GM12874 (cell line): Measurements from ENCODE around the gene NCOA5.

Source experiments
- TF ChIP-seq, protein P1 (sequence below): IDR thresholded peaks from 2 replicates; pipeline ENCODE4 v1.5.1; 2011; ENCODE audit warnings: low read depth, mild to moderate bottlenecking, control low read depth, low read length, moderate library complexity; ENCODE audit not compliant: insufficient read depth

Gene NCOA5

DNA sequence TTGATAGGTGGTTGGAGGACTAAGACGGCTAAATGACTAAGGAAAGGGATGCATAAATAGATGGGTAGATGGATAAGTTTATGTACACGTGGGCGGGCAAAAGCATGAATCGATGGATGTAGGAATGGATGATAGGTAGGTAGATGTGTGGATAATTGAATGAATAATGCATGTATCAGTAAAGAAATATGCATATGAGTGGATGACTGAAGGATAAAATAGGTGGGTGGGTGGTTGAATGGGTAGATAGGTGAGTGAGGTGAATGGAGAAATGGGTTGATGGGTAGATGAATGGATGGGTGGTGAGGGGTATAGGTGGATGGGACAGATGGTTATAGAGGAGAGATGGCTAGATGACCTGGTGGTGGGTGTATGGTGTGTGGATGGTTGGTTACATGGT is 40.6 kb downstream of the NCOA5 start:
- TF ChIP-seq, protein P1, sequence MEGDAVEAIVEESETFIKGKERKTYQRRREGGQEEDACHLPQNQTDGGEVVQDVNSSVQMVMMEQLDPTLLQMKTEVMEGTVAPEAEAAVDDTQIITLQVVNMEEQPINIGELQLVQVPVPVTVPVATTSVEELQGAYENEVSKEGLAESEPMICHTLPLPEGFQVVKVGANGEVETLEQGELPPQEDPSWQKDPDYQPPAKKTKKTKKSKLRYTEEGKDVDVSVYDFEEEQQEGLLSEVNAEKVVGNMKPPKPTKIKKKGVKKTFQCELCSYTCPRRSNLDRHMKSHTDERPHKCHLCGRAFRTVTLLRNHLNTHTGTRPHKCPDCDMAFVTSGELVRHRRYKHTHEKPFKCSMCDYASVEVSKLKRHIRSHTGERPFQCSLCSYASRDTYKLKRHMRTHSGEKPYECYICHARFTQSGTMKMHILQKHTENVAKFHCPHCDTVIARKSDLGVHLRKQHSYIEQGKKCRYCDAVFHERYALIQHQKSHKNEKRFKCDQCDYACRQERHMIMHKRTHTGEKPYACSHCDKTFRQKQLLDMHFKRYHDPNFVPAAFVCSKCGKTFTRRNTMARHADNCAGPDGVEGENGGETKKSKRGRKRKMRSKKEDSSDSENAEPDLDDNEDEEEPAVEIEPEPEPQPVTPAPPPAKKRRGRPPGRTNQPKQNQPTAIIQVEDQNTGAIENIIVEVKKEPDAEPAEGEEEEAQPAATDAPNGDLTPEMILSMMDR: no peak

DNA sequence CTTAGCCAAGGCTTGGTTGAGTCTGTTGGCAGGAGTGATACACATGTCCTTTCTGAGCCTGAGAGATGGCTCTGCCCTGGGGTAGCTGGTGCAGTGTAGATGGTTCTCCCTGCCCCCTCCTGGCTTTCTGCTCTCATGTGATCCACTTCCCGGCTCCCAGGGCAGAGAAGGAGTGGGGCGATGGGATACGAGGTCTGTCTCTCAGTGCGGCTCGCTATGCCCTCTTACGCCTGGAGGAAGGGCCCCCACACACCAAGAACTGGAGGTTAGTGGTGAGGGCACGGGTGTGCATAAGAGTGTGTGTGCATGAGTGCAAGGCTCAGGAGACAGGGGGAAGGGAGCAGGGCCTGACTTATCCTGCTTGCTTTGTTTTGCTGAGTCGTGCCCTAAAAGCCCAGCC is 41.9 kb downstream of the NCOA5 start:
- TF ChIP-seq, protein P1: no peak

GRCh38 chr20:46046588-46047310 is 43.0 kb downstream of the NCOA5 start:
- TF ChIP-seq, protein P1: no peak

- TF ChIP-seq, protein P1: no peak
Observed at GRCh38 chr20:46044896-46045295, 44.9 kb downstream of the NCOA5 start.

DNA sequence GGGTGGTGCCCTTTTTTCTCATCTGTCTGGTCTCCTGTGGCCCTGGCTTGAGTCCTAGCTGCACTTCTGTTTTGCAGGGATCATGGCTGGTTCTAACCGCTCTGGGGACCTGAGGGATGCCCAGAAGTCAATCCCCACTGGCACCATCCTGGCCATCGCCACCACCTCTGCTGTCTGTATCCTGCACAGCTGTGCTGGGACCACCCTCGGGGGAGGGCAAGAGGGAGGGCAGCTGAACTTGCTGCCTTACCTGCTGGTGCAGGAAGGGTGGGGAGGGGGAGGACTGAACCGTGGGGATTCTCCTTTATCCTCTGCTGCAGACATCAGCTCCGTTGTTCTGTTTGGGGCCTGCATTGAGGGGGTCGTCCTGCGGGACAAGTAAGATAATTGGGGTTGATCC is 46.2 kb downstream of the NCOA5 start:
- TF ChIP-seq, protein P1: no peak

- TF ChIP-seq, protein P1: no peak
Observed at GRCh38 chr20:46040902-46041535, 48.7 kb downstream of the NCOA5 start.

DNA sequence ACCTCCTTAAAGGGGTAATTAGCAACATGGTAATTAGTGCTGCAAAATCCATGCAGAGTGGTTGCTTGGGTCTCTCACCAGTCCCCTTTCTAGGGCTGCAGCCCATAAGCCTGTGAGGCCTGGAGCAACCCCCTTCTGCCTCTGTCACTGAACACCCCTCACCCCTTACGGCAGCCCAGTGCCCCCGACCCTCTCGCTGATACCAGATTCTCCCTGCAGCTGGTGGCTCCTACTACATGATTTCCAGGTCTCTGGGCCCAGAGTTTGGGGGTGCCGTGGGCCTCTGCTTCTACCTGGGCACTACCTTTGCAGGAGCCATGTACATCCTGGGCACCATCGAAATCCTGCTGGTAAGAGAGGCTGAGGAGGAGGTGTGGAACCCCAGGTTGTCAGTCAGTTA is 52.7 kb downstream of the NCOA5 start:
- TF ChIP-seq, protein P1: no peak
